GM23338 (cell line): Measurements from ENCODE around the gene PCSK5. TPM values are rescaled to one million over a fixed set of nuclear protein-coding genes. Genes with fewer than 3 reads are reported as not detected.

Experiments used
- ATAC-seq: fragments of 200-7000 bp; cut with Tn5 transposase; 3 replicates; pipeline ENCODE4 v1.9.1; 2020
- DNase-seq: peaks from one replicate; pipeline ENCODE4 v3.0.0-alpha.2; 2015; ENCODE audit warnings: low spot score
- H2AFZ ChIP-seq: fragments of 200-600 bp; sonication (generic); 2 replicates; pipeline ENCODE4 v1.8.0; 2016; ENCODE audit warnings: antibody characterized with exemption, mild to moderate bottlenecking, moderate library complexity
- H3F3A ChIP-seq: fragments of 200-600 bp; sonication (generic); replicated peaks from 2 replicates; pipeline ENCODE4 v1.8.0; 2017; ENCODE audit warnings: antibody characterized with exemption, mixed run types, low read depth
- H3K27ac ChIP-seq: fragments of 200-600 bp; sonication (generic); 2 replicates; pipeline ENCODE4 v1.6.1; 2016; ENCODE audit warnings: low read depth
- H3K27me3 ChIP-seq: fragments of 200-600 bp; sonication (generic); 2 replicates; pipeline ENCODE4 v1.8.0; 2016; ENCODE audit warnings: mild to moderate bottlenecking, mixed run types, moderate library complexity; ENCODE audit not compliant: insufficient read depth
- H3K36me3 ChIP-seq: fragments of 200-600 bp; sonication (generic); 2 replicates; pipeline ENCODE4 v1.8.0; 2016; ENCODE audit warnings: mild to moderate bottlenecking; ENCODE audit not compliant: insufficient read depth
- H3K4me1 ChIP-seq: fragments of 200-600 bp; sonication (generic); 2 replicates; pipeline ENCODE4 v1.8.0; 2016; ENCODE audit warnings: mild to moderate bottlenecking, moderate library complexity; ENCODE audit not compliant: insufficient read depth
- H3K4me2 ChIP-seq: fragments of 200-600 bp; sonication (generic); 2 replicates; pipeline ENCODE4 v1.7.1; 2017; ENCODE audit warnings: mixed run types
- H3K4me3 ChIP-seq: fragments of 200-600 bp; sonication (generic); 2 replicates; pipeline ENCODE4 v1.6.1; 2016; ENCODE audit warnings: mixed run types
- H3K79me2 ChIP-seq: fragments of 200-600 bp; sonication (generic); replicated peaks from 2 replicates; pipeline ENCODE4 v1.8.0; 2017; ENCODE audit warnings: mild to moderate bottlenecking; ENCODE audit not compliant: insufficient read depth
- H3K9me2 ChIP-seq: fragments of 200-600 bp; sonication (generic); 2 replicates; pipeline ENCODE4 v1.8.0; 2017; ENCODE audit not compliant: insufficient read depth
- H4K20me1 ChIP-seq: fragments of 200-600 bp; sonication (generic); replicated peaks from 2 replicates; pipeline ENCODE4 v1.8.0; 2017; ENCODE audit warnings: mild to moderate bottlenecking; ENCODE audit not compliant: insufficient read depth
- H3K27ac Mint-ChIP-seq: 2 replicates; pipeline ENCODE4 v1.8.0; 2020; ENCODE audit warnings: inconsistent platforms, mild to moderate bottlenecking, moderate library complexity, mixed read lengths
- H3K27me3 Mint-ChIP-seq: 3 replicates; pipeline ENCODE4 v1.8.0; 2022; ENCODE audit warnings: low read depth, mild to moderate bottlenecking, moderate library complexity, mixed read lengths, inconsistent platforms; ENCODE audit not compliant: insufficient read depth, poor library complexity
- H3K36me3 Mint-ChIP-seq: 3 replicates; pipeline ENCODE4 v1.8.0; 2021; ENCODE audit warnings: low read depth, mild to moderate bottlenecking, inconsistent platforms, moderate library complexity, mixed read lengths
- H3K4me1 Mint-ChIP-seq: 3 replicates; pipeline ENCODE4 v1.8.0; 2020; ENCODE audit warnings: mild to moderate bottlenecking, inconsistent platforms, mixed read lengths
- H3K4me3 Mint-ChIP-seq: 3 replicates; pipeline ENCODE4 v1.8.0; 2021; ENCODE audit warnings: moderate library complexity, mild to moderate bottlenecking, inconsistent platforms, mixed read lengths
- H3K9me3 Mint-ChIP-seq: 3 replicates; pipeline ENCODE4 v1.8.0; 2020; ENCODE audit warnings: moderate library complexity, mild to moderate bottlenecking, inconsistent platforms, mixed read lengths
- EZH2 ChIP-seq: fragments of 200-600 bp; sonication (generic); IDR thresholded peaks from one replicate; pipeline ENCODE4 v1.8.0; 2017; ENCODE audit warnings: antibody characterized with exemption, mild to moderate bottlenecking, low read depth; ENCODE audit not compliant: unreplicated experiment
- EZH2phosphoT487 ChIP-seq: fragments of 200-600 bp; sonication (generic); IDR thresholded peaks from one replicate; pipeline ENCODE4 v1.8.1; 2018; ENCODE audit warnings: antibody characterized with exemption; ENCODE audit not compliant: unreplicated experiment
- JUNB ChIP-seq: IDR thresholded peaks from one replicate; pipeline ENCODE4 v1.6.1; 2016; ENCODE audit warnings: antibody characterized with exemption; ENCODE audit not compliant: unreplicated experiment
- NANOG ChIP-seq: IDR thresholded peaks from 2 replicates; pipeline ENCODE4 v1.6.1; 2016; ENCODE audit warnings: antibody characterized with exemption, borderline replicate concordance
- POLR2AphosphoS5 ChIP-seq: IDR thresholded peaks from 2 replicates; pipeline ENCODE4 v1.6.1; 2016; ENCODE audit warnings: antibody characterized with exemption, low read depth
- ZNF114 ChIP-seq: fragments of 250-450 bp; sonication (Bioruptor Pico); IDR thresholded peaks from 2 replicates; pipeline ENCODE4 v1.5.0; 2020; ENCODE audit warnings: mild to moderate bottlenecking, moderate library complexity
- ZNF331 ChIP-seq: fragments of 250-450 bp; sonication (Bioruptor Pico); IDR thresholded peaks from 2 replicates; pipeline ENCODE4 v1.5.0; 2020; ENCODE audit warnings: low read depth, mild to moderate bottlenecking, moderate library complexity
- polyA plus RNA-seq: library from polyadenylated mRNA; unstranded; fragments of >200 nt; fragmentation: Nextera tagmentation; extraction: Ambion mirVana; gene quantifications from 2 replicates; pipeline ENCODE4 v1.2.1, GENCODE V29; 2016
- total RNA-seq: library from RNA; depleted of rRNA; stranded (reverse); fragments of >200 nt; shearing (Covaris generic); gene quantifications from 2 replicates; pipeline ENCODE4 v1.2.3, GENCODE V29; 2014
- TF ChIP-seq, protein P1 (sequence below): fragments of 250-450 bp; sonication (Bioruptor Pico); IDR thresholded peaks from 2 replicates; pipeline ENCODE4 v1.5.0; 2020; ENCODE audit warnings: mild to moderate bottlenecking, moderate library complexity
- TF ChIP-seq, protein P2 (sequence below): IDR thresholded peaks from one replicate; pipeline ENCODE4 v1.6.1; 2018; ENCODE audit warnings: antibody characterized with exemption; ENCODE audit not compliant: unreplicated experiment
- TF ChIP-seq, protein P3 (sequence below), 2 experiments: fragments of 200-600 bp in 1 of 2; sonication (generic) in 1 of 2; conservative IDR thresholded peaks; 2 replicates each; pipeline versions ENCODE4 v1.5.1 to v1.6.1; 2016 to 2017; ENCODE audit warnings: antibody characterized with exemption in 2 of 2, low read depth in 2 of 2, mild to moderate bottlenecking in 2 of 2, moderate library complexity in 1 of 2

The PCSK5 gene
- total and polyA plus RNA-seq, 2 experiments from 2014 or later, result 12.3 to 34.8 TPM

DNA sequence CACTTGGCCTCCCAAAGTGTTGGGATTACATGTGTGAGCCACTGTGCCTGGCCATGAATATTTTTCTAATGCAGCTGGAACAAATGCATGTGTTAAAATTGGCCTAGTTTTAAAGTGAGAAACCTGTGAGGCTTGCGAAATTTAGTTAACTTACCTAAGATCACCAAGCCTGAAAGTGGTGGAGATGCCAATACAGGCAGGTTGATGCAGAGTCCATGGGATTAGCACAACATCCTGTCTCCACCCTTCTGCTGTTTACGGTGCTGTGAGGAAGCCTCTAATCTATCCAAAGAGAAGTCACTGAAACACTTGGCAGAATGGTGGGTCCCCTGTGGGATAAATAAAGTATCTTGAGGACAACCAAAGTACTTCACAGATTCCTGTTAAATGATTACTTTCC, 98.2 kb downstream of the PCSK5 start:
- Mint-ChIP-seq H3K9me3 (no peaks in the 10 kb centered on the region), H3K4me1 (no peaks in the 10 kb centered on the region), H3K36me3 (peaks cover 14% of the 10 kb centered on the region), H3K4me3 (no peak overlapping the region), H3K27ac (no peak overlapping the region), H3K27me3 (no peaks in the 10 kb centered on the region)
- Histone ChIP-seq H3K27me3 (no peaks in the 10 kb centered on the region), H3K4me1 (no peaks in the 10 kb centered on the region), H3K36me3 (no peaks in the 10 kb centered on the region), H3K4me3 (no peak overlapping the region), H3K79me2 (peaks cover 31% of the 10 kb centered on the region), H3K9me2 (peaks cover 7% of the 10 kb centered on the region), H3K27ac (no peak overlapping the region), H3F3A (no peaks in the 10 kb centered on the region), H2AFZ (no peak overlapping the region), H3K4me2 (no peak overlapping the region), H4K20me1 (peaks cover 4% of the 10 kb centered on the region)
- no peak for ATAC-seq
- DNase-seq, result no peak
- TF ChIP-seq, protein P1, sequence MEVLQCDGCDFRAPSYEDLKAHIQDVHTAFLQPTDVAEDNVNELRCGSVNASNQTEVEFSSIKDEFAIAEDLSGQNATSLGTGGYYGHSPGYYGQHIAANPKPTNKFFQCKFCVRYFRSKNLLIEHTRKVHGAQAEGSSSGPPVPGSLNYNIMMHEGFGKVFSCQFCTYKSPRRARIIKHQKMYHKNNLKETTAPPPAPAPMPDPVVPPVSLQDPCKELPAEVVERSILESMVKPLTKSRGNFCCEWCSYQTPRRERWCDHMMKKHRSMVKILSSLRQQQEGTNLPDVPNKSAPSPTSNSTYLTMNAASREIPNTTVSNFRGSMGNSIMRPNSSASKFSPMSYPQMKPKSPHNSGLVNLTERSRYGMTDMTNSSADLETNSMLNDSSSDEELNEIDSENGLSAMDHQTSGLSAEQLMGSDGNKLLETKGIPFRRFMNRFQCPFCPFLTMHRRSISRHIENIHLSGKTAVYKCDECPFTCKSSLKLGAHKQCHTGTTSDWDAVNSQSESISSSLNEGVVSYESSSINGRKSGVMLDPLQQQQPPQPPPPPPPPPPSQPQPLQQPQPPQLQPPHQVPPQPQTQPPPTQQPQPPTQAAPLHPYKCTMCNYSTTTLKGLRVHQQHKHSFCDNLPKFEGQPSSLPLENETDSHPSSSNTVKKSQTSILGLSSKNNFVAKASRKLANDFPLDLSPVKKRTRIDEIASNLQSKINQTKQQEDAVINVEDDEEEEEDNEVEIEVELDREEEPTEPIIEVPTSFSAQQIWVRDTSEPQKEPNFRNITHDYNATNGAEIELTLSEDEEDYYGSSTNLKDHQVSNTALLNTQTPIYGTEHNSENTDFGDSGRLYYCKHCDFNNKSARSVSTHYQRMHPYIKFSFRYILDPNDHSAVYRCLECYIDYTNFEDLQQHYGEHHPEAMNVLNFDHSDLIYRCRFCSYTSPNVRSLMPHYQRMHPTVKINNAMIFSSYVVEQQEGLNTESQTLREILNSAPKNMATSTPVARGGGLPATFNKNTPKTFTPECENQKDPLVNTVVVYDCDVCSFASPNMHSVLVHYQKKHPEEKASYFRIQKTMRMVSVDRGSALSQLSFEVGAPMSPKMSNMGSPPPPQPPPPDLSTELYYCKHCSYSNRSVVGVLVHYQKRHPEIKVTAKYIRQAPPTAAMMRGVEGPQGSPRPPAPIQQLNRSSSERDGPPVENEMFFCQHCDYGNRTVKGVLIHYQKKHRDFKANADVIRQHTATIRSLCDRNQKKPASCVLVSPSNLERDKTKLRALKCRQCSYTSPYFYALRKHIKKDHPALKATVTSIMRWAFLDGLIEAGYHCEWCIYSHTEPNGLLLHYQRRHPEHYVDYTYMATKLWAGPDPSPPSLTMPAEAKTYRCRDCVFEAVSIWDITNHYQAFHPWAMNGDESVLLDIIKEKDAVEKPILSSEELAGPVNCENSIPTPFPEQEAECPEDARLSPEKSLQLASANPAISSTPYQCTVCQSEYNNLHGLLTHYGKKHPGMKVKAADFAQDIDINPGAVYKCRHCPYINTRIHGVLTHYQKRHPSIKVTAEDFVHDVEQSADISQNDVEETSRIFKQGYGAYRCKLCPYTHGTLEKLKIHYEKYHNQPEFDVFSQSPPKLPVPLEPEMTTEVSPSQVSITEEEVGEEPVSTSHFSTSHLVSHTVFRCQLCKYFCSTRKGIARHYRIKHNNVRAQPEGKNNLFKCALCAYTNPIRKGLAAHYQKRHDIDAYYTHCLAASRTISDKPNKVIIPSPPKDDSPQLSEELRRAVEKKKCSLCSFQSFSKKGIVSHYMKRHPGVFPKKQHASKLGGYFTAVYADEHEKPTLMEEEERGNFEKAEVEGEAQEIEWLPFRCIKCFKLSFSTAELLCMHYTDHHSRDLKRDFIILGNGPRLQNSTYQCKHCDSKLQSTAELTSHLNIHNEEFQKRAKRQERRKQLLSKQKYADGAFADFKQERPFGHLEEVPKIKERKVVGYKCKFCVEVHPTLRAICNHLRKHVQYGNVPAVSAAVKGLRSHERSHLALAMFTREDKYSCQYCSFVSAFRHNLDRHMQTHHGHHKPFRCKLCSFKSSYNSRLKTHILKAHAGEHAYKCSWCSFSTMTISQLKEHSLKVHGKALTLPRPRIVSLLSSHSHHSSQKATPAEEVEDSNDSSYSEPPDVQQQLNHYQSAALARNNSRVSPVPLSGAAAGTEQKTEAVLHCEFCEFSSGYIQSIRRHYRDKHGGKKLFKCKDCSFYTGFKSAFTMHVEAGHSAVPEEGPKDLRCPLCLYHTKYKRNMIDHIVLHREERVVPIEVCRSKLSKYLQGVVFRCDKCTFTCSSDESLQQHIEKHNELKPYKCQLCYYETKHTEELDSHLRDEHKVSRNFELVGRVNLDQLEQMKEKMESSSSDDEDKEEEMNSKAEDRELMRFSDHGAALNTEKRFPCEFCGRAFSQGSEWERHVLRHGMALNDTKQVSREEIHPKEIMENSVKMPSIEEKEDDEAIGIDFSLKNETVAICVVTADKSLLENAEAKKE, result no peak
- TF ChIP-seq EZH2 (no peak), NANOG (no peak), POLR2AphosphoS5 (no peak), JUNB (no peak), ZNF331 (CRISPR knock-in tag) (no peak), ZNF114 (CRISPR knock-in tag) (no peak), EZH2phosphoT487 (no peak)
- TF ChIP-seq, protein P2, sequence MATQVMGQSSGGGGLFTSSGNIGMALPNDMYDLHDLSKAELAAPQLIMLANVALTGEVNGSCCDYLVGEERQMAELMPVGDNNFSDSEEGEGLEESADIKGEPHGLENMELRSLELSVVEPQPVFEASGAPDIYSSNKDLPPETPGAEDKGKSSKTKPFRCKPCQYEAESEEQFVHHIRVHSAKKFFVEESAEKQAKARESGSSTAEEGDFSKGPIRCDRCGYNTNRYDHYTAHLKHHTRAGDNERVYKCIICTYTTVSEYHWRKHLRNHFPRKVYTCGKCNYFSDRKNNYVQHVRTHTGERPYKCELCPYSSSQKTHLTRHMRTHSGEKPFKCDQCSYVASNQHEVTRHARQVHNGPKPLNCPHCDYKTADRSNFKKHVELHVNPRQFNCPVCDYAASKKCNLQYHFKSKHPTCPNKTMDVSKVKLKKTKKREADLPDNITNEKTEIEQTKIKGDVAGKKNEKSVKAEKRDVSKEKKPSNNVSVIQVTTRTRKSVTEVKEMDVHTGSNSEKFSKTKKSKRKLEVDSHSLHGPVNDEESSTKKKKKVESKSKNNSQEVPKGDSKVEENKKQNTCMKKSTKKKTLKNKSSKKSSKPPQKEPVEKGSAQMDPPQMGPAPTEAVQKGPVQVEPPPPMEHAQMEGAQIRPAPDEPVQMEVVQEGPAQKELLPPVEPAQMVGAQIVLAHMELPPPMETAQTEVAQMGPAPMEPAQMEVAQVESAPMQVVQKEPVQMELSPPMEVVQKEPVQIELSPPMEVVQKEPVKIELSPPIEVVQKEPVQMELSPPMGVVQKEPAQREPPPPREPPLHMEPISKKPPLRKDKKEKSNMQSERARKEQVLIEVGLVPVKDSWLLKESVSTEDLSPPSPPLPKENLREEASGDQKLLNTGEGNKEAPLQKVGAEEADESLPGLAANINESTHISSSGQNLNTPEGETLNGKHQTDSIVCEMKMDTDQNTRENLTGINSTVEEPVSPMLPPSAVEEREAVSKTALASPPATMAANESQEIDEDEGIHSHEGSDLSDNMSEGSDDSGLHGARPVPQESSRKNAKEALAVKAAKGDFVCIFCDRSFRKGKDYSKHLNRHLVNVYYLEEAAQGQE, result no peak
- TF ChIP-seq, protein P3, sequence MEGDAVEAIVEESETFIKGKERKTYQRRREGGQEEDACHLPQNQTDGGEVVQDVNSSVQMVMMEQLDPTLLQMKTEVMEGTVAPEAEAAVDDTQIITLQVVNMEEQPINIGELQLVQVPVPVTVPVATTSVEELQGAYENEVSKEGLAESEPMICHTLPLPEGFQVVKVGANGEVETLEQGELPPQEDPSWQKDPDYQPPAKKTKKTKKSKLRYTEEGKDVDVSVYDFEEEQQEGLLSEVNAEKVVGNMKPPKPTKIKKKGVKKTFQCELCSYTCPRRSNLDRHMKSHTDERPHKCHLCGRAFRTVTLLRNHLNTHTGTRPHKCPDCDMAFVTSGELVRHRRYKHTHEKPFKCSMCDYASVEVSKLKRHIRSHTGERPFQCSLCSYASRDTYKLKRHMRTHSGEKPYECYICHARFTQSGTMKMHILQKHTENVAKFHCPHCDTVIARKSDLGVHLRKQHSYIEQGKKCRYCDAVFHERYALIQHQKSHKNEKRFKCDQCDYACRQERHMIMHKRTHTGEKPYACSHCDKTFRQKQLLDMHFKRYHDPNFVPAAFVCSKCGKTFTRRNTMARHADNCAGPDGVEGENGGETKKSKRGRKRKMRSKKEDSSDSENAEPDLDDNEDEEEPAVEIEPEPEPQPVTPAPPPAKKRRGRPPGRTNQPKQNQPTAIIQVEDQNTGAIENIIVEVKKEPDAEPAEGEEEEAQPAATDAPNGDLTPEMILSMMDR (conservative IDR thresholded peaks at IDR 0.05; ENCODE audit: low read depth in 2 of 2), result no peak
